Measurements from ENCODE around the gene TMEM26.

DNA sequence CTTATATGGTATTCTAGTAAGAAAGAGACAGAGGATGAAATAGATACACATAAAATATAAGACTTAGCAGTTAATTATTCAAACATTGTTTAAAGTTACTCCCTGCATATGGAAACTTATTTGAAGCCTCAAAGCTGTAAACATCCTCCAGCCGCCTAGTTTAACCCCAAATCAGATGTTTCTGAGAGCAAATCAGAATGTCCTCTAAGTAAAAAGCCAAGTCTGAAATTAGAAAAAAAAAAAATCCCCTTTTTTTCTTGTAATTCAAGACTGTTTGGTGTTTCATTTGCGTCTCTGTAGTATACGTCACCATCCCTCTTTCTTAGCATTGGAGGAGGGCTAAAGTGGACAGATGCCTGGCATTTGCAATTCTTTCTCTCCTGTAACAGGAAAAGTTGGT, 46.4 kb downstream of the TMEM26 start:
- TF ChIP-seq, protein P1, sequence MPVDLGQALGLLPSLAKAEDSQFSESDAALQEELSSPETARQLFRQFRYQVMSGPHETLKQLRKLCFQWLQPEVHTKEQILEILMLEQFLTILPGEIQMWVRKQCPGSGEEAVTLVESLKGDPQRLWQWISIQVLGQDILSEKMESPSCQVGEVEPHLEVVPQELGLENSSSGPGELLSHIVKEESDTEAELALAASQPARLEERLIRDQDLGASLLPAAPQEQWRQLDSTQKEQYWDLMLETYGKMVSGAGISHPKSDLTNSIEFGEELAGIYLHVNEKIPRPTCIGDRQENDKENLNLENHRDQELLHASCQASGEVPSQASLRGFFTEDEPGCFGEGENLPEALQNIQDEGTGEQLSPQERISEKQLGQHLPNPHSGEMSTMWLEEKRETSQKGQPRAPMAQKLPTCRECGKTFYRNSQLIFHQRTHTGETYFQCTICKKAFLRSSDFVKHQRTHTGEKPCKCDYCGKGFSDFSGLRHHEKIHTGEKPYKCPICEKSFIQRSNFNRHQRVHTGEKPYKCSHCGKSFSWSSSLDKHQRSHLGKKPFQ (CRISPR knock-in tag; IDR thresholded peaks at IDR 0.05; ENCODE audit: insufficient replicate concordance), result no peak
- TF ChIP-seq, protein P2, sequence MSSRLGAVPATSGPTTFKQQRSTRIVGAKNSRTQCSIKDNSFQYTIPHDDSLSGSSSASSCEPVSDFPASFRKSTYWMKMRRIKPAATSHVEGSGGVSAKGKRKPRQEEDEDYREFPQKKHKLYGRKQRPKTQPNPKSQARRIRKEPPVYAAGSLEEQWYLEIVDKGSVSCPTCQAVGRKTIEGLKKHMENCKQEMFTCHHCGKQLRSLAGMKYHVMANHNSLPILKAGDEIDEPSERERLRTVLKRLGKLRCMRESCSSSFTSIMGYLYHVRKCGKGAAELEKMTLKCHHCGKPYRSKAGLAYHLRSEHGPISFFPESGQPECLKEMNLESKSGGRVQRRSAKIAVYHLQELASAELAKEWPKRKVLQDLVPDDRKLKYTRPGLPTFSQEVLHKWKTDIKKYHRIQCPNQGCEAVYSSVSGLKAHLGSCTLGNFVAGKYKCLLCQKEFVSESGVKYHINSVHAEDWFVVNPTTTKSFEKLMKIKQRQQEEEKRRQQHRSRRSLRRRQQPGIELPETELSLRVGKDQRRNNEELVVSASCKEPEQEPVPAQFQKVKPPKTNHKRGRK (CRISPR knock-in tag; IDR thresholded peaks at IDR 0.05), result no peak
- TF ChIP-seq, protein P3, sequence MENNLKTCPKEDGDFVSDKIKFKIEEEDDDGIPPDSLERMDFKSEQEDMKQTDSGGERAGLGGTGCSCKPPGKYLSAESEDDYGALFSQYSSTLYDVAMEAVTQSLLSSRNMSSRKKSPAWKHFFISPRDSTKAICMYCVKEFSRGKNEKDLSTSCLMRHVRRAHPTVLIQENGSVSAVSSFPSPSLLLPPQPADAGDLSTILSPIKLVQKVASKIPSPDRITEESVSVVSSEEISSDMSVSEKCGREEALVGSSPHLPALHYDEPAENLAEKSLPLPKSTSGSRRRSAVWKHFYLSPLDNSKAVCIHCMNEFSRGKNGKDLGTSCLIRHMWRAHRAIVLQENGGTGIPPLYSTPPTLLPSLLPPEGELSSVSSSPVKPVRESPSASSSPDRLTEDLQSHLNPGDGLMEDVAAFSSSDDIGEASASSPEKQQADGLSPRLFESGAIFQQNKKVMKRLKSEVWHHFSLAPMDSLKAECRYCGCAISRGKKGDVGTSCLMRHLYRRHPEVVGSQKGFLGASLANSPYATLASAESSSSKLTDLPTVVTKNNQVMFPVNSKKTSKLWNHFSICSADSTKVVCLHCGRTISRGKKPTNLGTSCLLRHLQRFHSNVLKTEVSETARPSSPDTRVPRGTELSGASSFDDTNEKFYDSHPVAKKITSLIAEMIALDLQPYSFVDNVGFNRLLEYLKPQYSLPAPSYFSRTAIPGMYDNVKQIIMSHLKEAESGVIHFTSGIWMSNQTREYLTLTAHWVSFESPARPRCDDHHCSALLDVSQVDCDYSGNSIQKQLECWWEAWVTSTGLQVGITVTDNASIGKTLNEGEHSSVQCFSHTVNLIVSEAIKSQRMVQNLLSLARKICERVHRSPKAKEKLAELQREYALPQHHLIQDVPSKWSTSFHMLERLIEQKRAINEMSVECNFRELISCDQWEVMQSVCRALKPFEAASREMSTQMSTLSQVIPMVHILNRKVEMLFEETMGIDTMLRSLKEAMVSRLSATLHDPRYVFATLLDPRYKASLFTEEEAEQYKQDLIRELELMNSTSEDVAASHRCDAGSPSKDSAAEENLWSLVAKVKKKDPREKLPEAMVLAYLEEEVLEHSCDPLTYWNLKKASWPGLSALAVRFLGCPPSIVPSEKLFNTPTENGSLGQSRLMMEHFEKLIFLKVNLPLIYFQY (CRISPR knock-in tag; IDR thresholded peaks at IDR 0.05; ENCODE audit: borderline replicate concordance), result no peak
- TF ChIP-seq NR2C2 (CRISPR knock-in tag; IDR thresholded peaks at IDR 0.05; ENCODE audit: borderline replicate concordance) (no peak), MEIS2 (CRISPR knock-in tag; IDR thresholded peaks at IDR 0.05) (no peak), EHMT2 (IDR thresholded peaks at IDR 0.05; ENCODE audit: borderline replicate concordance, low read depth, low read length) (no peak), RAD21 (CRISPR knock-in tag; IDR thresholded peaks at IDR 0.05) (no peak), HNF4A (CRISPR knock-in tag; IDR thresholded peaks at IDR 0.05) (no peak), ZSCAN22 (CRISPR knock-in tag; IDR thresholded peaks at IDR 0.05) (no peak), ARNT2 (CRISPR knock-in tag; IDR thresholded peaks at IDR 0.05; ENCODE audit: low read depth) (no peak)
- TF ChIP-seq, protein P4, sequence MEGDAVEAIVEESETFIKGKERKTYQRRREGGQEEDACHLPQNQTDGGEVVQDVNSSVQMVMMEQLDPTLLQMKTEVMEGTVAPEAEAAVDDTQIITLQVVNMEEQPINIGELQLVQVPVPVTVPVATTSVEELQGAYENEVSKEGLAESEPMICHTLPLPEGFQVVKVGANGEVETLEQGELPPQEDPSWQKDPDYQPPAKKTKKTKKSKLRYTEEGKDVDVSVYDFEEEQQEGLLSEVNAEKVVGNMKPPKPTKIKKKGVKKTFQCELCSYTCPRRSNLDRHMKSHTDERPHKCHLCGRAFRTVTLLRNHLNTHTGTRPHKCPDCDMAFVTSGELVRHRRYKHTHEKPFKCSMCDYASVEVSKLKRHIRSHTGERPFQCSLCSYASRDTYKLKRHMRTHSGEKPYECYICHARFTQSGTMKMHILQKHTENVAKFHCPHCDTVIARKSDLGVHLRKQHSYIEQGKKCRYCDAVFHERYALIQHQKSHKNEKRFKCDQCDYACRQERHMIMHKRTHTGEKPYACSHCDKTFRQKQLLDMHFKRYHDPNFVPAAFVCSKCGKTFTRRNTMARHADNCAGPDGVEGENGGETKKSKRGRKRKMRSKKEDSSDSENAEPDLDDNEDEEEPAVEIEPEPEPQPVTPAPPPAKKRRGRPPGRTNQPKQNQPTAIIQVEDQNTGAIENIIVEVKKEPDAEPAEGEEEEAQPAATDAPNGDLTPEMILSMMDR (CRISPR knock-in tag; IDR thresholded peaks at IDR 0.05), result no peak
- TF ChIP-seq, protein P5, sequence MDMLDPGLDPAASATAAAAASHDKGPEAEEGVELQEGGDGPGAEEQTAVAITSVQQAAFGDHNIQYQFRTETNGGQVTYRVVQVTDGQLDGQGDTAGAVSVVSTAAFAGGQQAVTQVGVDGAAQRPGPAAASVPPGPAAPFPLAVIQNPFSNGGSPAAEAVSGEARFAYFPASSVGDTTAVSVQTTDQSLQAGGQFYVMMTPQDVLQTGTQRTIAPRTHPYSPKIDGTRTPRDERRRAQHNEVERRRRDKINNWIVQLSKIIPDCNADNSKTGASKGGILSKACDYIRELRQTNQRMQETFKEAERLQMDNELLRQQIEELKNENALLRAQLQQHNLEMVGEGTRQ (IDR thresholded peaks at IDR 0.05; ENCODE audit: low read depth, low read length), result no peak
- TF ChIP-seq, protein P5 (CRISPR knock-in tag; IDR thresholded peaks at IDR 0.05; ENCODE audit: borderline replicate concordance), result no peak
- TF ChIP-seq, protein P6, sequence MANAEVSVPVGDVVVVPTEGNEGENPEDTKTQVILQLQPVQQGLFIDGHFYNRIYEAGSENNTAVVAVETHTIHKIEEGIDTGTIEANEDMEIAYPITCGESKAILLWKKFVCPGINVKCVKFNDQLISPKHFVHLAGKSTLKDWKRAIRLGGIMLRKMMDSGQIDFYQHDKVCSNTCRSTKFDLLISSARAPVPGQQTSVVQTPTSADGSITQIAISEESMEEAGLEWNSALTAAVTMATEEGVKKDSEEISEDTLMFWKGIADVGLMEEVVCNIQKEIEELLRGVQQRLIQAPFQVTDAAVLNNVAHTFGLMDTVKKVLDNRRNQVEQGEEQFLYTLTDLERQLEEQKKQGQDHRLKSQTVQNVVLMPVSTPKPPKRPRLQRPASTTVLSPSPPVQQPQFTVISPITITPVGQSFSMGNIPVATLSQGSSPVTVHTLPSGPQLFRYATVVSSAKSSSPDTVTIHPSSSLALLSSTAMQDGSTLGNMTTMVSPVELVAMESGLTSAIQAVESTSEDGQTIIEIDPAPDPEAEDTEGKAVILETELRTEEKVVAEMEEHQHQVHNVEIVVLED (CRISPR knock-in tag; IDR thresholded peaks at IDR 0.05; ENCODE audit: borderline replicate concordance), result no peak
